Measurements from ENCODE around the gene CHMP6. TPM values are rescaled to one million over a fixed set of nuclear protein-coding genes. Genes with fewer than 3 reads are reported as not detected.
A peak's percentile ranks its signal among the peaks of the same experiment; 100 is the strongest.
"Not testable (repeated sequence)": the region's sequence is repeated elsewhere in the genome, so short reads cannot be mapped to it uniquely, and the experiment has no call there.

The CHMP6 gene
- total RNA-seq, 4 donors from 2014 or later: 16.7 to 23.8 (median 22.1) TPM

DNA sequence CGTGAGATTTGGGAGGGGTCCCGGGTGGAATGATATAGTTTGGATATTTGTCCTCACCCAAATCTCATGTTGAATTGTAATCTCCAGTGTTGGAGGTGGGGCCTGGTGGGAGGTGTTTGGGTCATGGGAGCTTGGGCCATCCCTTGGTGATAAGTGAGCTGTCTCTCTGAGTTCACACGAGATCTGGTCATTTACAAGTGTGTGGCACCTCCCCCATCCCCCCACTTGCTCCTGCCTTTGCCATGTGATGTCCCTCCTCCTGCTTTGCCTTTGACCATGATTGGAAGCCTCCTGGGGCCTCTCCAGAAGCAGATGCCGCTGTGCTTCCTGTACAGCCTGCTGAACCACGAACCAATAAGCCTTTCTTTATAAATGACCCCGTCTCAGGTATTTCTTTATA, 22.0 kb downstream of the CHMP6 start:
- Histone ChIP-seq H3K36me3 (no peaks in the 10 kb centered on the region), H3K27me3 (no peaks in the 10 kb centered on the region), H3K9me3 (peaks cover 0 to 12% (median 9%) of the 10 kb centered on the region in 3 donors), H3K4me3 (no peak overlapping the region), H3K4me1 (peaks cover 0 to 13% (median 9%) of the 10 kb centered on the region in 3 donors), H3K27ac (no peak overlapping the region)
- intact Hi-C loops (cut with DNase I): no loop called here
- DNase-seq: no peak
- TF ChIP-seq POLR2A (IDR thresholded peaks at IDR 0.05): no peak
- TF ChIP-seq, protein P1, sequence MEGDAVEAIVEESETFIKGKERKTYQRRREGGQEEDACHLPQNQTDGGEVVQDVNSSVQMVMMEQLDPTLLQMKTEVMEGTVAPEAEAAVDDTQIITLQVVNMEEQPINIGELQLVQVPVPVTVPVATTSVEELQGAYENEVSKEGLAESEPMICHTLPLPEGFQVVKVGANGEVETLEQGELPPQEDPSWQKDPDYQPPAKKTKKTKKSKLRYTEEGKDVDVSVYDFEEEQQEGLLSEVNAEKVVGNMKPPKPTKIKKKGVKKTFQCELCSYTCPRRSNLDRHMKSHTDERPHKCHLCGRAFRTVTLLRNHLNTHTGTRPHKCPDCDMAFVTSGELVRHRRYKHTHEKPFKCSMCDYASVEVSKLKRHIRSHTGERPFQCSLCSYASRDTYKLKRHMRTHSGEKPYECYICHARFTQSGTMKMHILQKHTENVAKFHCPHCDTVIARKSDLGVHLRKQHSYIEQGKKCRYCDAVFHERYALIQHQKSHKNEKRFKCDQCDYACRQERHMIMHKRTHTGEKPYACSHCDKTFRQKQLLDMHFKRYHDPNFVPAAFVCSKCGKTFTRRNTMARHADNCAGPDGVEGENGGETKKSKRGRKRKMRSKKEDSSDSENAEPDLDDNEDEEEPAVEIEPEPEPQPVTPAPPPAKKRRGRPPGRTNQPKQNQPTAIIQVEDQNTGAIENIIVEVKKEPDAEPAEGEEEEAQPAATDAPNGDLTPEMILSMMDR (IDR thresholded peaks at IDR 0.05): no peak
- 77 to 98% methylated on average over 2 to 6 of the region's 6 CpGs for WGBS, 2 donors

GRCh38 chr17:81015136-81015535, 23.5 kb downstream of the CHMP6 start:
- intact Hi-C loops (cut with DNase I): no loop called here
- DNase-seq: no peak
- Histone ChIP-seq H3K4me1 (peaks cover 5 to 28% (median 24%) of the 10 kb centered on the region in 3 donors), H3K4me3 (no peak overlapping the region), H3K27me3 (no peaks in the 10 kb centered on the region), H3K27ac (no peak overlapping the region), H3K9me3 (peaks cover 0 to 12% (median 9%) of the 10 kb centered on the region in 3 donors), H3K36me3 (no peaks in the 10 kb centered on the region)
- no peak for TF ChIP-seq POLR2A (IDR thresholded peaks at IDR 0.05)
- TF ChIP-seq, protein P1 (IDR thresholded peaks at IDR 0.05): no peak
- WGBS, 2 donors: 91% methylated on average over 1 of the region's 1 CpG; no CpG with 5 or more reads in 1 of the 2 donors

GRCh38 chr17:81016575-81016974, 24.9 kb downstream of the CHMP6 start:
- TF ChIP-seq, protein P1 (IDR thresholded peaks at IDR 0.05): no peak
- TF ChIP-seq POLR2A (IDR thresholded peaks at IDR 0.05): no peak
- DNase-seq: no peak
- H3K36me3 ChIP-seq: no peaks in the 10 kb centered on the region
- H3K27ac ChIP-seq: no peak overlapping the region
- peaks cover 0 to 2% (median under 1%) of the 10 kb centered on the region in 3 donors for H3K9me3 ChIP-seq
- no peak overlapping the region for H3K4me3 ChIP-seq
- 83 to 90% methylated on average over 2 of the region's 2 CpGs for WGBS, 2 donors
- H3K4me1 ChIP-seq: peaks cover 20 to 42% (median 39%) of the 10 kb centered on the region in 3 donors
- intact Hi-C loops (cut with DNase I): no loop called here
- no peaks in the 10 kb centered on the region for H3K27me3 ChIP-seq

DNA sequence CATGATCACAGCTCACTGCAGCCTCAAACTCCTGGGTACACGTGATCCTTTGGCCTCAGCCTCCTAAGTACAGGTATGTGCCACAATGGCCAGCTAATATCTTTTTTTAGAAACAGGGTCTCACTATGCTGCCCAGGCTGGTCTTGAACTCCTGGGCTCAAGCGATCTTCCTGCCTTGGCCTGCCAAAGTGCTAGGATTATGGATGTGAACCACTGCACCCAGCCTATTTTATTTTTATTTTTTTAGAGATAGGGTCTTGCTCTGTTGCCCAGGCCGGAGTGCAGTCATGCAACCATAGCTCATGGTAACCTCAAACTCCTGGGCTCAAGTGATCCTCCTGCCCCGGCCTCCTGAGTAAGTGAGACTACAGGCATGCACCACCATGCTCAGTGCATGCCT, 25.7 kb downstream of the CHMP6 start:
- H3K9me3 ChIP-seq; DNase-seq; H3K36me3 ChIP-seq; intact Hi-C loops (cut with DNase I); H3K4me3 ChIP-seq; H3K27me3 ChIP-seq: not testable (repeated sequence)
- peak overlapping the region in 2 of 4 donors; percentile 75 to 77 for H3K27ac ChIP-seq
- H3K4me1 ChIP-seq: peaks cover 20 to 49% (median 42%) of the 10 kb centered on the region in 3 donors
- WGBS, 2 donors: 92 to 98% methylated on average over 4 of the region's 4 CpGs

DNA sequence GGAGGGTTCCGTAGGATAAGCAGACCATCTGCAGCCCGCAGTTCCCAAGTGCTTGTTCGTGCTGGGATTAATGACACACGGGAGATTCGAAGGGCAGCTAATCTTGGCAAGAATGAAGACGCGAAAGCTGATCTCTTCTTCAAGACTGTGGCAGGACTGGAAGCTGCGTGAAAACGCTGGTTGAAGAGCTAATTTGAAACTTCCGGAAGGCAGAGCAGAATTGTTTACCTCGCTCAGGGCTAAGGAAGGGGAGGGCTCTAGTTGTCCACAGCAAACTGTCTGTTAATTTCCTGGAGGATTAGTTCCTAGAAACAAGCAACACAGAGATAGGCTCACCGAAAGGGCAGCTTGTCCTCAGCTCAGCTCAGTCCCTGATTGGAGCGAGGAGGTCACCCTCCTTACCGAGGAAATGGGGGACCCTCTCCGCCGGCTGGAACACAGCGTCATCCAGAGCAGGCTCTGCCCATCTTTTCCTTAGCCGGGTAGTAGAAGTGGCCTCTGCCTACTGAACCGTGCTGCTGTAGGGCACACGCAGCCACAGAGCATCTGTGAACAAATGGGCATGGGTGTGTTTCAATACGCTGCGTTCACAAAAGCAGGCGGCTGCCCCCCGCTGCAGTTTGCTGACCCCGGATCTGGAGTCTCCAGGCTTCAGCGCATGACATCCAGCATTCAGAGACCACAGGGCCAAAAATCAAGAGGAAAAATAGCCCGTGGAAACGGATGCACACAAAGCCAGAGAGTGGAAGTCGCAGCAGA, 26.6 kb downstream of the CHMP6 start:
- H3K27ac ChIP-seq: peak overlapping the region; percentile 57 to 89 (median 76)
- TF ChIP-seq, protein P1 (IDR thresholded peaks at IDR 0.05): no peak
- peak in 1 of 4 donors; percentile 26 for TF ChIP-seq POLR2A (IDR thresholded peaks at IDR 0.05)
- peaks cover 23 to 53% (median 42%) of the 10 kb centered on the region in 3 donors for H3K4me1 ChIP-seq
- DNase-seq: no peak
- peak overlapping the region in 3 of 4 donors; percentile 26 to 59 (median 29) for H3K4me3 ChIP-seq
- 20 to 26% methylated on average over 21 to 24 of the region's 29 CpGs for WGBS, 2 donors
- H3K36me3 ChIP-seq: no peaks in the 10 kb centered on the region
- intact Hi-C loops (cut with DNase I): no loop called here
- H3K27me3 ChIP-seq: no peaks in the 10 kb centered on the region
- no peaks in the 10 kb centered on the region for H3K9me3 ChIP-seq

Data from esophagus squamous epithelium (tissue), 5 donors.